ENCODE data around the gene NABP1. TPM values are rescaled to one million over a fixed set of nuclear protein-coding genes. Genes with fewer than 3 reads are reported as not detected.

Gene NABP1
- total RNA-seq, 1 experiment from 2014 or later, result 3.2 TPM

DNA sequence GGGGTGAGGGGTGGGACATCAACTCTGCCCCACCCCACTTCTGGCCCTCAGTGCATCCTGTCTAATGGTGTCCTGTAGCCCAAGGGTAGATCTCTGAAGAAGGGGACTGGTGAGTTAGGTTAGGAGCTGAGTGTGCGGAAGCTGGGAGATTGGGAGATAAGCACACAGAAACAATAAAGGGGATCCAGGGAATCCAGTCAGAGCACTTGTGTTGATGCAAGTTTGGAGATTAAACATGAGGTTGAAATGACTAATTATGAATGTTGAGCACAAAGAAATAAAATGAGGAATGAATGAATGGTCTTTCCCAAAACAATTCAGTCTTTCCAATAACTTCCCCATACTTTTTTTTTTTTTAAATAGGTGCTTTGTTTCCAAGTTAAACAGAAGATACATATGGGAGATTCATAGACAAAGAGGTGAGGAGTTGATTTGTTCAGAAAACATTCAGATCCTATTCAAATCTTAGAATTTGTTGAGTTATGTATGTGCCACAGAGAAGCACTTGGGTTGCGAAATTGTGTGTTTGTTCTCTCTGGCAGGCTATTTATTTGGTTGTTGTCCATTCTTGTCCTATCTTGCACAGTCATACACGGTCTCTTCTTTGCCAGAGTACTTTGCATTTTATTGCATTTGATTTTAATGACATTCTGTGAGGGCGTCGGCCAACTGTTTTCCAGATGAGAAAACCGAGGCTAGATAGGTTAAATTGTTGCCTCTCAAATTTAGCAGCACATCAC lies 31.6 kb upstream of the NABP1 start:
- WGBS (ENCODE audit: extremely low coverage, insufficient read length, low lambda C conversion rate), result no CpG with 5 or more reads among the region's 6 CpGs
- TF ChIP-seq, protein P1, sequence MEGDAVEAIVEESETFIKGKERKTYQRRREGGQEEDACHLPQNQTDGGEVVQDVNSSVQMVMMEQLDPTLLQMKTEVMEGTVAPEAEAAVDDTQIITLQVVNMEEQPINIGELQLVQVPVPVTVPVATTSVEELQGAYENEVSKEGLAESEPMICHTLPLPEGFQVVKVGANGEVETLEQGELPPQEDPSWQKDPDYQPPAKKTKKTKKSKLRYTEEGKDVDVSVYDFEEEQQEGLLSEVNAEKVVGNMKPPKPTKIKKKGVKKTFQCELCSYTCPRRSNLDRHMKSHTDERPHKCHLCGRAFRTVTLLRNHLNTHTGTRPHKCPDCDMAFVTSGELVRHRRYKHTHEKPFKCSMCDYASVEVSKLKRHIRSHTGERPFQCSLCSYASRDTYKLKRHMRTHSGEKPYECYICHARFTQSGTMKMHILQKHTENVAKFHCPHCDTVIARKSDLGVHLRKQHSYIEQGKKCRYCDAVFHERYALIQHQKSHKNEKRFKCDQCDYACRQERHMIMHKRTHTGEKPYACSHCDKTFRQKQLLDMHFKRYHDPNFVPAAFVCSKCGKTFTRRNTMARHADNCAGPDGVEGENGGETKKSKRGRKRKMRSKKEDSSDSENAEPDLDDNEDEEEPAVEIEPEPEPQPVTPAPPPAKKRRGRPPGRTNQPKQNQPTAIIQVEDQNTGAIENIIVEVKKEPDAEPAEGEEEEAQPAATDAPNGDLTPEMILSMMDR (conservative IDR thresholded peaks at IDR 0.05), result no peak
- Histone ChIP-seq H3K4me1 (ENCODE audit: insufficient read depth, low read length) (no peaks in the 10 kb centered on the region), H2BK5ac (ENCODE audit: insufficient read length, low read length) (no peak overlapping the region), H3K79me2 (ENCODE audit: insufficient read depth, low read length) (no peaks in the 10 kb centered on the region), H3K14ac (ENCODE audit: insufficient read depth, low read length) (no peak overlapping the region), H3K79me1 (ENCODE audit: insufficient read depth, low read depth, low read length, poor library complexity, severe bottlenecking) (no peaks in the 10 kb centered on the region), H2AFZ (ENCODE audit: low read length) (no peak overlapping the region), H2BK15ac (ENCODE audit: low read depth, low read length) (no peak overlapping the region), H3K56ac (ENCODE audit: insufficient read length, low read depth, low read length) (no peak overlapping the region), H3K23ac (ENCODE audit: insufficient read length, low read depth, low read length) (no peak overlapping the region), H3K4ac (ENCODE audit: low read depth, low read length) (no peak overlapping the region), H3K4me2 (ENCODE audit: insufficient read depth, insufficient read length, low read length) (no peak overlapping the region), H3T11ph (ENCODE audit: low read length) (no peak overlapping the region), H2BK120ac (ENCODE audit: low read depth, low read length, poor library complexity, severe bottlenecking) (no peak overlapping the region), H3K9me3 (ENCODE audit: control insufficient read depth, low read depth, low read length) (no peaks in the 10 kb centered on the region), H4K91ac (ENCODE audit: insufficient read length, low read depth, low read length) (no peak overlapping the region), H3K23me2 (ENCODE audit: insufficient read length, low read depth, low read length, poor library complexity, severe bottlenecking) (no peaks in the 10 kb centered on the region), H3K27me3 (ENCODE audit: insufficient read depth, low read length) (no peaks in the 10 kb centered on the region), H2AK5ac (ENCODE audit: insufficient read length, low read length) (no peak overlapping the region), H4K8ac (replicated peaks; ENCODE audit: insufficient read length, low read depth, low read length) (no peak overlapping the region), H2BK12ac (ENCODE audit: insufficient read length, low read depth, low read length) (no peak overlapping the region), H3K9ac (ENCODE audit: extremely low read depth, insufficient read length, low read length) (no peak overlapping the region), H4K5ac (ENCODE audit: insufficient read length, low read depth, low read length) (no peak overlapping the region), H2BK20ac (ENCODE audit: low read depth, low read length, poor library complexity, severe bottlenecking) (no peak overlapping the region), H3K27ac (ENCODE audit: insufficient read length, low read depth, low read length) (no peak overlapping the region), H4K20me1 (ENCODE audit: control insufficient read depth, insufficient read depth, insufficient read length) (no peaks in the 10 kb centered on the region), H3K18ac (ENCODE audit: insufficient read length, low read depth, low read length) (no peak overlapping the region)
- Mint-ChIP-seq H3K9me3 (no peaks in the 10 kb centered on the region), H3K4me3 (no peak overlapping the region), H3K4me1 (no peaks in the 10 kb centered on the region), H3K36me3 (ENCODE audit: insufficient read depth in 1 of 3, low read depth in 3 of 3) (no peaks in the 10 kb centered on the region), H3K27me3 (ENCODE audit: low read depth) (no peaks in the 10 kb centered on the region), H3K27ac (no peak overlapping the region)
- no peak for DNase-seq

Data from H9 (cell line).